ENCODE measurements around the gene PHF2. TPM values are rescaled to one million over a fixed set of nuclear protein-coding genes. Genes with fewer than 3 reads are reported as not detected.
A peak's percentile ranks its signal among the peaks of the same experiment; 100 is the strongest.

Gene PHF2
- total and polyA plus RNA-seq, 9 of the 15 experiments (the other 6 are each of a cell fraction or from before 2014, with no cell fraction given): 0.37 to 14.4 (median 8.1) TPM

- no peak for DNase-seq (ENCODE audit: extremely low read depth in 1 of 4, low spot score in 3 of 4)
- Histone ChIP-seq H3K4me2 (ENCODE audit: insufficient read depth, low read length) (no peak overlapping the region), H3K9ac (ENCODE audit: insufficient read depth in 1 of 2, low read depth in 2 of 2, low read length in 2 of 2) (0 out of 4 replicates have a peak overlapping the region, but pooled peaks of 1 of the 2 experiments have one; percentile 65), H2AFZ (ENCODE audit: low read depth, low read length) (no peak overlapping the region), H4K20me1 (replicated peaks; ENCODE audit: control insufficient read depth, insufficient read depth, low read length) (no peaks in the 10 kb centered on the region), H3K4me3 (no peak overlapping the region), H3K79me2 (ENCODE audit: control insufficient read depth, insufficient read depth, low read length) (no peaks in the 10 kb centered on the region; the same call in 2 of the 3 replicates), H3K27me3 (ENCODE audit: control insufficient read depth in 2 of 2, insufficient read depth in 2 of 2, low read length in 2 of 2) (no peaks in the 10 kb centered on the region), H3K9me1 (ENCODE audit: control insufficient read depth, insufficient read depth, low read length) (no peaks in the 10 kb centered on the region), H3K27ac (ENCODE audit: extremely low read depth, low read depth, low read length) (no peak overlapping the region), H3K9me3 (replicated peaks; ENCODE audit: control insufficient read depth, insufficient read depth, low read depth, low read length) (no peaks in the 10 kb centered on the region), H3K4me1 (replicated peaks in 1 of 2; ENCODE audit: control insufficient read depth in 2 of 2, insufficient read depth in 2 of 2, low read length in 2 of 2) (peaks cover 7 to 16% of the 10 kb centered on the region in 2 experiments; a peak in 4 of 5 replicates), H3K36me3 (ENCODE audit: control insufficient read depth, insufficient read depth, low read length) (peaks cover 3% of the 10 kb centered on the region; the same call in 1 of the 3 replicates)
- no TSS peak for BruUV-seq (replicated peaks)
- ChIA-PET POLR2A (no interaction called here), CTCF (ENCODE audit: low intra/inter-chr PET ratio) (no interaction called here)
- WGBS (ENCODE audit: insufficient coverage, low coverage, missing lambda C conversion rate): 13% methylated on average over 1 of the region's 1 CpG
- ATAC-seq: no peak
- no peak for TF ChIP-seq POU5F1 (IDR thresholded peaks at IDR 0.05; ENCODE audit: borderline replicate concordance, low read depth, low read length, partially characterized antibody)
- no peak for TF ChIP-seq ZNF184 (CRISPR knock-in tag; IDR thresholded peaks at IDR 0.05)
- TF ChIP-seq E2F4 (CRISPR knock-in tag; IDR thresholded peaks at IDR 0.05; ENCODE audit: low read depth): no peak
- TF ChIP-seq, protein P1, sequence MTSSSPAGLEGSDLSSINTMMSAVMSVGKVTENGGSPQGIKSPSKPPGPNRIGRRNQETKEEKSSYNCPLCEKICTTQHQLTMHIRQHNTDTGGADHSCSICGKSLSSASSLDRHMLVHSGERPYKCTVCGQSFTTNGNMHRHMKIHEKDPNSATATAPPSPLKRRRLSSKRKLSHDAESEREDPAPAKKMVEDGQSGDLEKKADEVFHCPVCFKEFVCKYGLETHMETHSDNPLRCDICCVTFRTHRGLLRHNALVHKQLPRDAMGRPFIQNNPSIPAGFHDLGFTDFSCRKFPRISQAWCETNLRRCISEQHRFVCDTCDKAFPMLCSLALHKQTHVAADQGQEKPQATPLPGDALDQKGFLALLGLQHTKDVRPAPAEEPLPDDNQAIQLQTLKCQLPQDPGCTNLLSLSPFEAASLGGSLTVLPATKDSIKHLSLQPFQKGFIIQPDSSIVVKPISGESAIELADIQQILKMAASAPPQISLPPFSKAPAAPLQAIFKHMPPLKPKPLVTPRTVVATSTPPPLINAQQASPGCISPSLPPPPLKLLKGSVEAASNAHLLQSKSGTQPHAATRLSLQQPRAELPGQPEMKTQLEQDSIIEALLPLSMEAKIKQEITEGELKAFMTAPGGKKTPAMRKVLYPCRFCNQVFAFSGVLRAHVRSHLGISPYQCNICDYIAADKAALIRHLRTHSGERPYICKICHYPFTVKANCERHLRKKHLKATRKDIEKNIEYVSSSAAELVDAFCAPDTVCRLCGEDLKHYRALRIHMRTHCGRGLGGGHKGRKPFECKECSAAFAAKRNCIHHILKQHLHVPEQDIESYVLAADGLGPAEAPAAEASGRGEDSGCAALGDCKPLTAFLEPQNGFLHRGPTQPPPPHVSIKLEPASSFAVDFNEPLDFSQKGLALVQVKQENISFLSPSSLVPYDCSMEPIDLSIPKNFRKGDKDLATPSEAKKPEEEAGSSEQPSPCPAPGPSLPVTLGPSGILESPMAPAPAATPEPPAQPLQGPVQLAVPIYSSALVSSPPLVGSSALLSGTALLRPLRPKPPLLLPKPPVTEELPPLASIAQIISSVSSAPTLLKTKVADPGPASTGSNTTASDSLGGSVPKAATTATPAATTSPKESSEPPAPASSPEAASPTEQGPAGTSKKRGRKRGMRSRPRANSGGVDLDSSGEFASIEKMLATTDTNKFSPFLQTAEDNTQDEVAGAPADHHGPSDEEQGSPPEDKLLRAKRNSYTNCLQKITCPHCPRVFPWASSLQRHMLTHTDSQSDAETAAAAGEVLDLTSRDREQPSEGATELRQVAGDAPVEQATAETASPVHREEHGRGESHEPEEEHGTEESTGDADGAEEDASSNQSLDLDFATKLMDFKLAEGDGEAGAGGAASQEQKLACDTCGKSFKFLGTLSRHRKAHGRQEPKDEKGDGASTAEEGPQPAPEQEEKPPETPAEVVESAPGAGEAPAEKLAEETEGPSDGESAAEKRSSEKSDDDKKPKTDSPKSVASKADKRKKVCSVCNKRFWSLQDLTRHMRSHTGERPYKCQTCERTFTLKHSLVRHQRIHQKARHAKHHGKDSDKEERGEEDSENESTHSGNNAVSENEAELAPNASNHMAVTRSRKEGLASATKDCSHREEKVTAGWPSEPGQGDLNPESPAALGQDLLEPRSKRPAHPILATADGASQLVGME (CRISPR knock-in tag; IDR thresholded peaks at IDR 0.05): no peak
- TF ChIP-seq ZNF23 (CRISPR knock-in tag; IDR thresholded peaks at IDR 0.05): no peak
- TF ChIP-seq FOXA3 (CRISPR knock-in tag; conservative IDR thresholded peaks at IDR 0.05 in 1 of 2, IDR thresholded peaks at IDR 0.05 in 1 of 2): no peak
- TF ChIP-seq FOXO4 (CRISPR knock-in tag; IDR thresholded peaks at IDR 0.05): no peak
- intact Hi-C loops (cut with micrococcal nuclease): loop anchor here (10.0 kb wide), 2 partner anchors 95 to 405 kb away; no protein-coding TSS in a partner anchor
- in situ Hi-C loops (cut with MboI): no loop called here
- FAIRE-seq: no peak
Observed at GRCh38 chr9:93569621-93570174, 6.7 kb upstream of the PHF2 start.
